SKM-1 (cell line): Measurements from ENCODE around the gene DGKZ.
A peak's percentile ranks its signal among the peaks of the same experiment; 100 is the strongest.

ENCODE experiments used
- DNase-seq: peaks from one replicate; lab custom pipeline; 2025; ENCODE audit not compliant: unreplicated experiment; lab: John Stamatoyannopoulos, UW

The DGKZ gene

DNA sequence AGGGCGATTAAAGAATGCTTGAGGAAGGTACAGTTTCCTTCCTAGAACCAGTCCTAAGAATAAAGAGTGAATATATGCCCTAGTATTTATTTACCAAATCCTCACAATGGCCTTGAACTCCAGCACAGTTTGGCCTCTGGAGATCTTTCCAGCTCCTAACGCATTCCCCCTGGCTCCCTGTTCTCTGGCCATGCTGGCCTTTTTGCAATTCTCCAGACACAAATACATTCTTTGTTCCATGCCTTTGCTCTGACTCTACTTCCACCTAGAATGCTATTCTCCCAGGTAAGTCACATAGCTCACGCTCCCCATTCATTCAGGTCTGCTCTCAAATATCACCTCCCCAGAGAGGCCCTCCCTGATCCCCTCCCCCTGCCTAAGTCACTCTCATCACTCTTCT is 3.7 kb upstream of the DGKZ start:
- DNase-seq, result no peak

GRCh38 chr11:46345131-46345597 is 2.1 kb upstream of the DGKZ start:
- peak; percentile 87 for DNase-seq

DNA sequence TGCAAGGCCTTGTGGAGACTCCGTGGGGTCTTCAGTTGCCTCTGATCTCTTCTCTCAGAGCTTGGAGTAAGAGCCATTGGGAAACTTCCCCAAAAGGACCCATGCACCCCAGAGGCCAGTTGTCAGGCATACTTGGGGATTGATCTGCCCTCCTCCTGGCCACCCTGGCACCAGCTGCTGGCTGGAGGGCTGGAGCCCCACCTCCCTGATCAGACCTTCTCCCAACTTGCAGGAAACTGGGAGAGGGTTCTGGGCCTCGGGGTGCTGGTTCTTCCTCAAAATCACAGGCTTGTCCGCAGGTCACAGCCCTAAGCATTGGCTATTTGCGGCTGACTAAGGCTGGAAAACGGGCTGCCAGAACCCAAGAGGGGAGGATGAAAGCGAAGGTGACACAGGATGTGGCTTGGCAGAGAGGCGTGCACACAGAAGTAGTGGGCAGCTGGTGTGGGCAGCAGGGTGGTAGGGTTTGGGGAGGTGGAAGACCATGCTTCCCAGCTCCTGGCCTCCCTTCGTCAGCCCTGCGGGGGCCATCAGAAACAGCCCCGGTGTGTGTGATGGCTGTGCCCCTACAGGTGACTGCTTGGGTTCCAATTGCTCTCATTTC is 1.3 kb upstream of the DGKZ start:
- no peak for DNase-seq

GRCh38 chr11:46347637-46348311 is 511 bp downstream of the DGKZ start:
- no peak for DNase-seq

GRCh38 chr11:46348566-46349401 is 1.5 kb downstream of the DGKZ start:
- DNase-seq, result no peak

DNA sequence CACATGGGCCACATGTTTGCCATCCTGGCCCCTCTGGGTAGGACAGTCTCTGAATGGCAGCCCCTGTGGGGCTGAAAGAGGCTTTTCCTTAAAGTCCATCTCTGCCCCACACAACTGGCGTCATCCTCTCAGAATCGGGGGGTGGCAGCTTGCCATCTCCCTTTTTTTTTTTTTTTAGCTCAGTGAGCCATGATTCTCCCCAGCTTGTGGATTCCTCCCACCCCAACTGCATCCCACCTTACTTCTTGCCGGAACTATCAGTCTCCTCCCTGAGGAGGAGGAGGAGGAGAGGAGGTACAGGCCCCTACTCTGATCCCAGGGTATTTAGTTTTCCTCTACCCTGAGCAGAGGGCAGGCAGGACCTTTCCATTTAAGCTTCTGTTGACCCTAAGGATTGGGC is 3.4 kb downstream of the DGKZ start:
- no peak for DNase-seq

DNA sequence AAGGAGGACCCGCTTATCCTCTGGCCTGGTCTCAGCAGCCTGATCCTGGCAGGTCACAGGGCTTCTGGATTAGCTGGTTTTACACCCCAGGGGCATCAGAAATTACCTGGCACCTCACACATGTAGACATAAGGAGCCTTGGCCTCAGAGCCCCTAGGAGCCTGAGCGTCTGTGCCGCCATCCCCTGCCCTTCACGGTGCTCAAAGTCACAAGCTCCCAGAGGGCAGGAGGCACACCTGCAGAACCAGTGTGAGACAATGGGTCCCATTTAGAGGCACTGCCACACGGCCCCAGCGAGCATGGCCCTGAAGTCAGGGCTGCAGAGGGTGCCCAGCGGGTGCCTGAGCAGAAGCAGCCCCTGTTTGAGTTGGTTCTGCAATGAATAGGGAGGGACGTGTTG is 3.9 kb downstream of the DGKZ start:
- no peak for DNase-seq

- DNase-seq, result no peak
Observed at GRCh38 chr11:46351606-46352005, 4.3 kb downstream of the DGKZ start.

- DNase-seq, result no peak
Observed at GRCh38 chr11:46352063-46352841, 5.0 kb downstream of the DGKZ start.

GRCh38 chr11:46353698-46354097 is 6.4 kb downstream of the DGKZ start:
- no peak for DNase-seq

DNA sequence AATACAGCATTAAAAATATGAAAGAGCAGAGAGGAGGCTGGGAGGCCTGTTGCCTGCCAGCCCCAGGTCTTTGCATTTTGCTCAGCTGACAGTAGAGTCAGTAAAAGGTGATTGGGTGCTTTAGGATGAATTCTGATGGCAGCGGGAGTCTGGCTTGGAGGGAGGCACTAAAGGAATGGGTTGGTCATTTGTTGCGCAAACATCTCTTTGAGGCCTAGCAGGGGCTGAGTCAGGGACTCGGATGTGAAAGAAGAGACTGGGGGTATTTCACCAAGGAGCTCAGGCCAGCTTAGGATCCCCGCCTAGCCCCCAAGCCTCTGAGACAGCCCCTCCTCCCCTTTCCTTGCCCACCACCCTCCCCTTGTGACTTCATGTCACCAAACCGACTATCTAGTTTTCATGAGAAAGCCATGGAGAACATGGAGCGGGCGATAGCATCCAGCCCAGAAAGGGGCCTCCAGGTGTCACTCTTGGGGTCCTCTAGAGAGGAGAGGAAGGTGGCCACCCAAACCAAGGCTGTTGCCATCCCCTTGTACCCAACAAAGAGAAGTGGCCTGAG is 9.7 kb downstream of the DGKZ start:
- DNase-seq, result peak; percentile 73

DNA sequence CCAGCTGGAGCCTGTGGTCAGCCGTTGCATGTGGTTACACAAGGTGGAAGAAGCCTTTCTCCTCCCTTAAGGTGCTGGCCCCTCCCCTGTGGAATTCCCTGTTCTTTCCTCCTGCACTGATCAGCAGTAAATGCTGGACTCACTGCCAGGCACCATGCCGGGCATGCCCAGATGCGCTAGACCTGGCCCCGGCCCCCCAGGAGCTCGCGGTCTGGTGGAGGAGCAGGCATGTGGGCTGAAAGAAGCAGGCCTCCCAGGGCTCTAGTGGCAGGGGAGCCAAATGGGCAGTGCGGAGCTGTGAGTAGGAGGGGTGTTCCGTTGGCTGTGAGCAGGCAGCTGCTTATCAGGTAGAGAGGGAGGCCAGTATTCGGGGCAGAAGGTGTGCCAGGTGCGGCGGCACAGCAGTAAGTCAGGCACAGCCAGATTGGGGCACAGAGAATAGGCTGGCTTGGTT is 10.2 kb downstream of the DGKZ start:
- DNase-seq, result no peak

DNA sequence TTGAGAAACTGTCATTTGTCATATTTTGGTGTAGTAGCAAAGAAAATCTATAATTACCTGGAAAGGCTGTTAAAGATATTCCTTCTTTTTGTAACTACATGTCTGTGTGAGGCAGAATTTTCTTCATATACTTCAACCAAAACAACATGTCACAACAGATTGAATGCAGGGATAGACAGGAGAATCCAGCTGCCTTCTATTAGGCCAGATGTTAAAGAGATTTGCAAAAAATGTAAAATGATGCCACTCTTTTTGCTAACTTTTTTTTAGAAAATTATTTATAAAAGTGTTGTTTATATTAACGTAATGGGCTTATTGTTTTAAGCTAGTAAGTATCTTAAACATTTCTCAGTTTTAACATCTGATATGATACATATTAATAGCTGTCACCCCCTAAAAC is 12.7 kb downstream of the DGKZ start:
- no peak for DNase-seq

DNA sequence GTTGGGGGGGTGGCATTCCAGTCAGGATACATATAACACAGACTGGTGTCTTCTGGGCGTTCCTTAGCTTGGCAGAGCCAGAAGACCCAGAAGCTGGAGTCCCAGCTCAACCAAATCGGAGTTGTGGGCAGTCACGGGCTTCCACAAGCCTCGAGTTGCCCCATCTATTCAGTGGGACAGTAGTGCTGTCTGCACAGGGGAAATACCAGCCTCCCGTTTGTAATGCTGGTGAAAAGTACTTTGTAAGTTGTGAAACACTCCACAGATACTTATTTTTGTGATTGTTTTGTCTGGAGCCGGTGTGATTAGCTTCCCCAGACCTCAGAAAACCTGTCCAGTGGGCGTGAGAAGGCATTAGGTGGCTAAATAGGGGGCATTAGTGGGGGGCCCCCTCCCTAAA is 13.6 kb downstream of the DGKZ start:
- no peak for DNase-seq

DNA sequence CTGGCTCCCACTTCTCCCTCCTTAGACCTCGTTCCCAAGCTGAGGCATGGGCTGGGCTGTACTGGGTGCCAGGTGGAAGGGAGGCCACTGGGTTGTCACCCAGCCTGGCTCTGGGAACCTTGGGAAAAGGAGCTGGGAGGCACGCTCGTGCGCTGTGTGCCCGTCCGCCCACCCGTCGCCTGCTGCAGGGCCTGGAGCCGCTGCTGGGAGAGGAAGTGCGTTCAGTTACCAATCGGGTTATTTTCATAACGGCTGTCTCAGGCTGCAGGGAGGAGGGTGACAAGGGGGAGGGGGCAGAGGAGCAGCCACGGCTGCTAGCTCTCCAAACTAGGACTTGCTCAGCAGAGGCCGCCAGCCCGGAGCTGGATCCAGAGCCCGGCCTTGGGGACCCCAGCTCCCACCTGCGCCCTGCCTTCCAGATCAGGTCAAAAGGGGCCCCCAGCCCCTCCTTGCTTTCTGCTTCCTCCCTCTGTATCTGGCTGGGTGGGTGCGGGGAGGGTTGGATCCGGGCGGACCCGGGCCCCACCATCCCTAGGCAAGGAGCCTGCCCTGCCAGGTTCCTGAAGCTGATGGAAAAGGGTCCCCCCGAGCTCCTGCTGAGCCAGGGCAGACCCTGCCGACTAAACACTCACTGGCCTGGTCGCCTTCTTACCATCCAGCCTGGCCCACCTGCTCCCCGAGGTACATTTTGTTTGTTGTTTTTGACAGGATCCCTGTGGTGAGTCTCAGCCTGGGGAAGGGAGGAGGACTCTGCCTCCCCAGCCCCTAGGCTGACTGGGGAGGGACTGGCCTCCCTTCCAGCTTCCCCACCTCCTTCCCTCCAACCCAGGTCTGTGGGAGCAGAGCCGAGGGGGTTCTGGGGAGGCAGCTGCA is 14.3 kb downstream of the DGKZ start:
- peak; percentile 76 for DNase-seq

- no peak for DNase-seq
Observed at GRCh38 chr11:46362156-46363030, 15.1 kb downstream of the DGKZ start.

DNA sequence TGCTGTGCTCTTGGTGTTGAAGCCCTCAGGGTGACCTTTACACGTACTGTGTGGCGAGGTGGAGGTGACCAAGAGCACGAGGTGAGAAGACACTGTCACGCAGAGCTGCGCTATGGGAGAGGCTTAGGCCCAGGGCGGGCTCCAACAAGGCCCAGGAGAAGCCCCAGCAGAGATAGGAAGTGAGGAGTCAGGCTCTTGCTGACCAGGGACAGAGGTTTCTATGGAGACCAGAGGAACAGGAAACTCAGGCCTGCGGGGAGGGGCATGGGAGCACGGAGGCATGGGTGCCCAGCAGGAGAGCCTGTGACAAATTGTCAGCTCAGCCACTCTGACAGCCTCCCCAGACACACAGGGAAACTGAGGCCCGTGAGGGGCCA is 15.8 kb downstream of the DGKZ start:
- no peak for DNase-seq

DNA sequence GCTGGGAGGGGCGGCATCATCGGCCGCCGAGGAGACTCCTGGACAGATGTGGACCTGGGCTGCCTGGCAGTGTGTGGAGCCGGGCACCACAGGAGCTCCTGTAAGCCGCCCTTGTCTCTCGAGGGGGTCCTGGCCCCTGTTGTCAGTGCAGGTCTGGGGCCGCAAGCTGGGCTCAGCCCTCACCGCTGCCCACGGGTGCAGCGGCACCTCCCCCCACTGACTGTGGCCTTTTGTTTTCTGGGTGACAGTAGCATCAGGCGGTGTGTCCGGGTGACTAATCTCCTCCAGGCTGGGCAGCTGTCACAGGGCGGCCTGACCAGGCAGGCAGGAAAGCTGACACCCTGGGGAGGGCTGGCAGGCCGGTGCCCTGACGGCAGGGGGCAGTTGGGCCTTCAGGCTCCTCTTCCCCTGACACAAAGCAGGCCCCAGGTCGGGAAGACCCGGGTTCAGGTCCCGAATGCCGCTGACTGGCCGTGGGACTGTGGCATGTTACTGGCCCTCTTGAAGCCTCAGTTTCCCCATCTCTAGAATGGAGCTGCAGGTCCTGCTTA is 16.3 kb downstream of the DGKZ start:
- DNase-seq, result no peak

- no peak for DNase-seq
Observed at GRCh38 chr11:46364056-46364455, 16.8 kb downstream of the DGKZ start.
